GM13977 (cell line): ENCODE results near the gene KCNQ4.

Source experiments
- DNase-seq: peaks from one replicate; pipeline ENCODE4 v3.0.0; 2012; ENCODE audit warnings: low spot score
- CTCF ChIP-seq: IDR thresholded peaks from 2 replicates; pipeline ENCODE4 v1.5.1; 2012; ENCODE audit warnings: mild to moderate bottlenecking, control low read depth; ENCODE audit not compliant: insufficient read depth; ENCODE audit errors: extremely low read depth, missing control alignments
- in situ Hi-C: fragments of 300-500 bp; cut with MboI; formaldehyde crosslinking; loops from one replicate; pipeline ENCODE4 v1.12.0; 2022; ENCODE audit warnings: low sequenced_read_pairs, low pct_unique_long_range_greater_than_20kb, mixed read lengths, inconsistent platforms; ENCODE audit not compliant: unreplicated experiment

The KCNQ4 gene

GRCh38 chr1:40862008-40862863 is 78.6 kb downstream of the KCNQ4 start, which contains the start of gene CITED4:
Gene CITED4 (minus strand): TSS chr1:40862363. CDS start chr1:40862127, 236 bp downstream.
- in situ Hi-C loops, result no loop called here
- DNase-seq, result peak; percentile 98
- TF ChIP-seq CTCF, result peak; percentile 34

GRCh38 chr1:40868051-40868723 is 84.6 kb downstream of the KCNQ4 start:
- in situ Hi-C loops, result no loop called here
- TF ChIP-seq CTCF, result no peak
- DNase-seq, result no peak

GRCh38 chr1:40870135-40870728 is 86.6 kb downstream of the KCNQ4 start:
- no peak for TF ChIP-seq CTCF
- in situ Hi-C loops, result no loop called here
- no peak for DNase-seq

- in situ Hi-C loops, result no loop called here
- no peak for DNase-seq
- no peak for TF ChIP-seq CTCF
Observed at GRCh38 chr1:40872276-40872675, 88.7 kb downstream of the KCNQ4 start.

GRCh38 chr1:40873863-40874472 is 90.4 kb downstream of the KCNQ4 start:
- in situ Hi-C loops, result no loop called here
- no peak for TF ChIP-seq CTCF
- no peak for DNase-seq

- DNase-seq, result no peak
- no peak for TF ChIP-seq CTCF
- in situ Hi-C loops, result no loop called here
Observed at GRCh38 chr1:40876436-40876761, 92.8 kb downstream of the KCNQ4 start.
